ENCODE results near the gene KCTD2.
"Not testable (repeated sequence)": the region's sequence is repeated elsewhere in the genome, so short reads cannot be mapped to it uniquely, and the experiment has no call there.

Gene KCTD2

GRCh38 chr17:75019146-75019545, 27.9 kb upstream of the KCTD2 start:
- no peak for DNase-seq (ENCODE audit: extremely low spot score, insufficient read length, low read depth)
- FAIRE-seq = no peak

- DNase-seq (ENCODE audit: extremely low spot score, insufficient read length, low read depth) (no peak), FAIRE-seq (no peak)
Measured at GRCh38 chr17:75019710-75020109, 27.3 kb upstream of the KCTD2 start.

- FAIRE-seq (no peak), DNase-seq (ENCODE audit: extremely low spot score, insufficient read length, low read depth) (no peak)
Measured at GRCh38 chr17:75020331-75021110, 26.5 kb upstream of the KCTD2 start.

- FAIRE-seq = no peak
- no peak for DNase-seq (ENCODE audit: extremely low spot score, insufficient read length, low read depth)
Measured at GRCh38 chr17:75024686-75025397, 22.2 kb upstream of the KCTD2 start.

GRCh38 chr17:75025398-75025734, 21.7 kb upstream of the KCTD2 start:
- not testable (repeated sequence) for DNase-seq (ENCODE audit: extremely low spot score, insufficient read length, low read depth); FAIRE-seq

GRCh38 chr17:75026650-75027049, 20.4 kb upstream of the KCTD2 start:
- DNase-seq (ENCODE audit: extremely low spot score, insufficient read length, low read depth); FAIRE-seq: not testable (repeated sequence)

GRCh38 chr17:75030161-75030560, 16.9 kb upstream of the KCTD2 start:
- FAIRE-seq (no peak), DNase-seq (ENCODE audit: extremely low spot score, insufficient read length, low read depth) (no peak)

GRCh38 chr17:75031972-75032719, 14.9 kb upstream of the KCTD2 start:
- DNase-seq (ENCODE audit: extremely low spot score, insufficient read length, low read depth) (no peak), FAIRE-seq (no peak)

GRCh38 chr17:75032720-75033280, 14.2 kb upstream of the KCTD2 start:
- no peak for FAIRE-seq

GRCh38 chr17:75033346-75034235, 13.4 kb upstream of the KCTD2 start:
- DNase-seq (ENCODE audit: extremely low spot score, insufficient read length, low read depth) (peak; percentile 53), FAIRE-seq (peak; percentile 75)

More at GRCh38 chr17:75032720-75033280, 14.2 kb upstream of the KCTD2 start:
- no peak for DNase-seq (ENCODE audit: extremely low spot score, insufficient read length, low read depth)

- DNase-seq (ENCODE audit: extremely low spot score, insufficient read length, low read depth) (peak; percentile 53), FAIRE-seq (peak; percentile 67)
Measured at GRCh38 chr17:75034236-75034908, 12.7 kb upstream of the KCTD2 start.

- DNase-seq (ENCODE audit: extremely low spot score, insufficient read length, low read depth) (no peak), FAIRE-seq (no peak)
Measured at GRCh38 chr17:75036643-75037268, 10.3 kb upstream of the KCTD2 start.

GRCh38 chr17:75039238-75039637, 7.8 kb upstream of the KCTD2 start:
- FAIRE-seq (no peak), DNase-seq (ENCODE audit: extremely low spot score, insufficient read length, low read depth) (no peak)

- DNase-seq (ENCODE audit: extremely low spot score, insufficient read length, low read depth) = no peak
- FAIRE-seq = no peak
Measured at GRCh38 chr17:75041656-75042280, 5.3 kb upstream of the KCTD2 start.

- not testable (repeated sequence) for DNase-seq (ENCODE audit: extremely low spot score, insufficient read length, low read depth); FAIRE-seq
Measured at GRCh38 chr17:75043789-75044188, 3.2 kb upstream of the KCTD2 start.

GRCh38 chr17:75044716-75045115, 2.3 kb upstream of the KCTD2 start:
- FAIRE-seq (no peak), DNase-seq (ENCODE audit: extremely low spot score, insufficient read length, low read depth) (no peak)

- FAIRE-seq; DNase-seq (ENCODE audit: extremely low spot score, insufficient read length, low read depth): not testable (repeated sequence)
Measured at GRCh38 chr17:75045946-75046406, 1.0 kb upstream of the KCTD2 start.

Data from GM18507 (cell line).